Measurements from ENCODE around the gene ASCC3. TPM values are rescaled to one million over a fixed set of nuclear protein-coding genes. Genes with fewer than 3 reads are reported as not detected.

ASCC3 gene
- total RNA-seq, 4 donors from 2014 or later: 12.0 to 17.7 (median 14.7) TPM

GRCh38 chr6:100823041-100823440 lies 58.1 kb downstream of the ASCC3 start:
- no peak for DNase-seq
- Histone ChIP-seq H3K4me3 (no peak overlapping the region), H3K9me3 (no peaks in the 10 kb centered on the region), H3K36me3 (no peaks in the 10 kb centered on the region), H3K27me3 (no peaks in the 10 kb centered on the region), H3K4me1 (peaks cover 0 to 3% of the 10 kb centered on the region in 2 donors), H3K27ac (no peak overlapping the region)
- no peak for TF ChIP-seq CTCF (IDR thresholded peaks at IDR 0.05 in 4 of 5, conservative IDR thresholded peaks at IDR 0.05 in 1 of 5)
- no peak for TF ChIP-seq POLR2A (IDR thresholded peaks at IDR 0.05)
- in situ Hi-C loops (cut with MboI; ENCODE audit: low sequenced_read_pairs in 4 of 4): no loop called here
- ATAC-seq: no peak
- intact Hi-C loops (cut with DNase I; ENCODE audit: low total_unique reads): no loop called here

- TF ChIP-seq CTCF (IDR thresholded peaks at IDR 0.05 in 4 of 5, conservative IDR thresholded peaks at IDR 0.05 in 1 of 5) (no peak), POLR2A (IDR thresholded peaks at IDR 0.05) (no peak)
- no peak for ATAC-seq
- H3K9me3 ChIP-seq: no peaks in the 10 kb centered on the region
- no peak for DNase-seq
- no peak overlapping the region for H3K27ac ChIP-seq
- H3K27me3 ChIP-seq: no peaks in the 10 kb centered on the region
- H3K36me3 ChIP-seq: no peaks in the 10 kb centered on the region
- in situ Hi-C loops (cut with MboI; ENCODE audit: low sequenced_read_pairs in 4 of 4) (no loop called here), intact Hi-C loops (cut with DNase I; ENCODE audit: low total_unique reads) (no loop called here)
- H3K4me1 ChIP-seq: peaks cover 0 to 3% of the 10 kb centered on the region in 2 donors
- no peak overlapping the region for H3K4me3 ChIP-seq
Observed at GRCh38 chr6:100818066-100818465, 63.1 kb downstream of the ASCC3 start.

- Histone ChIP-seq H3K9me3 (no peaks in the 10 kb centered on the region), H3K4me1 (no peaks in the 10 kb centered on the region), H3K27me3 (no peaks in the 10 kb centered on the region), H3K27ac (no peak overlapping the region), H3K36me3 (peaks cover 0 to 5% of the 10 kb centered on the region in 2 donors), H3K4me3 (no peak overlapping the region)
- TF ChIP-seq POLR2A (IDR thresholded peaks at IDR 0.05) (no peak), CTCF (IDR thresholded peaks at IDR 0.05 in 4 of 5, conservative IDR thresholded peaks at IDR 0.05 in 1 of 5) (no peak)
- DNase-seq (no peak), ATAC-seq (no peak)
- intact Hi-C loops (cut with DNase I; ENCODE audit: low total_unique reads) (no loop called here), in situ Hi-C loops (cut with MboI; ENCODE audit: low sequenced_read_pairs in 4 of 4) (no loop called here)
Observed at GRCh38 chr6:100810015-100810414, 71.1 kb downstream of the ASCC3 start.

- TF ChIP-seq POLR2A (IDR thresholded peaks at IDR 0.05) (no peak), CTCF (IDR thresholded peaks at IDR 0.05 in 4 of 5, conservative IDR thresholded peaks at IDR 0.05 in 1 of 5) (no peak)
- DNase-seq (no peak), ATAC-seq (no peak)
- intact Hi-C loops (cut with DNase I; ENCODE audit: low total_unique reads): no loop called here
- H3K9me3 ChIP-seq: no peaks in the 10 kb centered on the region
- no peaks in the 10 kb centered on the region for H3K4me1 ChIP-seq
- in situ Hi-C loops (cut with MboI; ENCODE audit: low sequenced_read_pairs in 4 of 4): no loop called here
- no peaks in the 10 kb centered on the region for H3K27me3 ChIP-seq
- H3K27ac ChIP-seq: no peak overlapping the region
- H3K4me3 ChIP-seq: no peak overlapping the region
- peaks cover 0 to 5% of the 10 kb centered on the region in 2 donors for H3K36me3 ChIP-seq
Observed at GRCh38 chr6:100809346-100809745, 71.8 kb downstream of the ASCC3 start.

GRCh38 chr6:100808638-100809275 lies 72.4 kb downstream of the ASCC3 start:
- ATAC-seq: no peak
- H3K27ac ChIP-seq: no peak overlapping the region
- no peaks in the 10 kb centered on the region for H3K27me3 ChIP-seq
- in situ Hi-C loops (cut with MboI; ENCODE audit: low sequenced_read_pairs in 4 of 4): no loop called here
- intact Hi-C loops (cut with DNase I; ENCODE audit: low total_unique reads): no loop called here
- TF ChIP-seq POLR2A (IDR thresholded peaks at IDR 0.05): no peak
- TF ChIP-seq CTCF (IDR thresholded peaks at IDR 0.05 in 4 of 5, conservative IDR thresholded peaks at IDR 0.05 in 1 of 5): no peak
- H3K4me1 ChIP-seq: no peaks in the 10 kb centered on the region
- DNase-seq: no peak
- H3K4me3 ChIP-seq: no peak overlapping the region
- H3K9me3 ChIP-seq: no peaks in the 10 kb centered on the region
- peaks cover 0 to 5% of the 10 kb centered on the region in 2 donors for H3K36me3 ChIP-seq

Data from gastrocnemius medialis (tissue), 4 donors.